Measurements from ENCODE around the gene ARL2.
"Not testable (repeated sequence)": the region's sequence is repeated elsewhere in the genome, so short reads cannot be mapped to it uniquely, and the experiment has no call there.

The ARL2 gene

DNA sequence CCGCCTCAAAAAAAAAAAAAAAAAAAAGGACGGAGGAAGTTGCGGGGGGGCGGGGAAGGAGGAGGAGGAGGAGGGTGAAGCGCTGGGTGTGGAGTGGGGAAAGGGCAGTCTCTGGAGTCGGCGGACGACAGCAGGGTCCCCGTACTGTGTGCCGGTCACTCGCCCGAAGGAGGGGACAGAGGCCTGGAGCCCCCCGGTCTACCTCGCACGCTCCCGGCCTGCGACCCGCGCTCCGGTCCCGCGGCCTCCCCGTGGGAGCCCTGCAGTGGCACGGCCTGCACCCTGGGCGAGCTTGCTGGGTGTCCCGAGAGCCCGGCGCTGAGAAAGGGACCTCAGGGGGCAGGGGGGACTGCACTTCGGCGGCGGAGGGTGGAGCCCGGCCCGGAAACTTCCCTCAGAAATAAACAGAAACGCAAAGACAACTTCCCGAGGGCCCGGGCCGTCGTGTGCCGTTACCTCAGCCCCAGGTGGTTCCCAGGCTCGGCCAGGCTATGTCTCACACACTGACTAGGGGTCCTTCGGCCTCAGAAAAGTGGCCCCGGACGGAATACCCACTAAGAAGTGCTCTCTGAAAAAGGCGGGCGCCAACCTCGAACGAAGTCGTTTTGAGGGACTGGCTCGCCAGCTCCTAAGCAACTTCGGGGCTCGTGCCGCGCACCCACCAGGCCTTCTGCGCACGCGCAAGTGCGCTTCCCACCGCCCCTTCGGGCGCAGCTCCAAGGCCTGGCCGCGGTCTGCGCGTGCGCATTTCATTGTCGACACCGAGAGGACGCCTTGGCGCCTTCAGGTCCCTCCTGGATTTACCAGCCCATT lies 42.3 kb upstream of the ARL2 start, which contains the start of gene MAJIN:
TSS of gene MAJIN (minus strand) at position 688 of the 813 bp plus-strand sequence. CDS start 12,703 bp downstream, outside the sequence.
- DNase-seq (ENCODE audit: low read depth in 1 of 2, low spot score in 1 of 2), result no peak
- H3K27me3 ChIP-seq (ENCODE audit: insufficient read depth, poor library complexity, severe bottlenecking), result peaks cover 9% of the 10 kb centered on the region
- no peak within 1 kb of the TSS for H3K27ac ChIP-seq (replicated peaks)
- H3K4me3 ChIP-seq (replicated peaks; ENCODE audit: insufficient read depth, low read length), result no peak within 1 kb of the TSS
- TF ChIP-seq GABPA (IDR thresholded peaks at IDR 0.05; ENCODE audit: low read depth) (no peak), POLR2AphosphoS5 (IDR thresholded peaks at IDR 0.05; ENCODE audit: low read depth) (no peak)

DNA sequence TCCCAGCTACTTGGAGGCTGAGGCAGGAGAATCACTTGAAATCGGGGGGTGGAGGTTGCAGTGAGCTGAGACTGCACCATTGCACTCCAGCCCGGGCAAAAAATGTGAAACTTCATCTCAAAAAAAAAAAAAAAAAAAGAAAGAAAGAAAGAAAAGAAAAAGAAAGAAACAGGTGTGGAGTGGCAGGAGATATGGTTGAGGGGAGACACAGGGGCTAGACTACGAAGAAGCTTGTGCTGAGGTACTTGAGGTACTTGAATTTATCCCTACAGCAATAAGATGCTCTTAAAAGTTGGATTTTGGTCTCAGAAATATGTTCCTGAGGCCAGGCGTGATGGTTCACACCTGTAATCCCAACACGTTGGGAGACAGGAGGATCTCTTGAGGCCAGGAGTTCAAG lies 39.8 kb upstream of the ARL2 start:
- TF ChIP-seq, protein P1, sequence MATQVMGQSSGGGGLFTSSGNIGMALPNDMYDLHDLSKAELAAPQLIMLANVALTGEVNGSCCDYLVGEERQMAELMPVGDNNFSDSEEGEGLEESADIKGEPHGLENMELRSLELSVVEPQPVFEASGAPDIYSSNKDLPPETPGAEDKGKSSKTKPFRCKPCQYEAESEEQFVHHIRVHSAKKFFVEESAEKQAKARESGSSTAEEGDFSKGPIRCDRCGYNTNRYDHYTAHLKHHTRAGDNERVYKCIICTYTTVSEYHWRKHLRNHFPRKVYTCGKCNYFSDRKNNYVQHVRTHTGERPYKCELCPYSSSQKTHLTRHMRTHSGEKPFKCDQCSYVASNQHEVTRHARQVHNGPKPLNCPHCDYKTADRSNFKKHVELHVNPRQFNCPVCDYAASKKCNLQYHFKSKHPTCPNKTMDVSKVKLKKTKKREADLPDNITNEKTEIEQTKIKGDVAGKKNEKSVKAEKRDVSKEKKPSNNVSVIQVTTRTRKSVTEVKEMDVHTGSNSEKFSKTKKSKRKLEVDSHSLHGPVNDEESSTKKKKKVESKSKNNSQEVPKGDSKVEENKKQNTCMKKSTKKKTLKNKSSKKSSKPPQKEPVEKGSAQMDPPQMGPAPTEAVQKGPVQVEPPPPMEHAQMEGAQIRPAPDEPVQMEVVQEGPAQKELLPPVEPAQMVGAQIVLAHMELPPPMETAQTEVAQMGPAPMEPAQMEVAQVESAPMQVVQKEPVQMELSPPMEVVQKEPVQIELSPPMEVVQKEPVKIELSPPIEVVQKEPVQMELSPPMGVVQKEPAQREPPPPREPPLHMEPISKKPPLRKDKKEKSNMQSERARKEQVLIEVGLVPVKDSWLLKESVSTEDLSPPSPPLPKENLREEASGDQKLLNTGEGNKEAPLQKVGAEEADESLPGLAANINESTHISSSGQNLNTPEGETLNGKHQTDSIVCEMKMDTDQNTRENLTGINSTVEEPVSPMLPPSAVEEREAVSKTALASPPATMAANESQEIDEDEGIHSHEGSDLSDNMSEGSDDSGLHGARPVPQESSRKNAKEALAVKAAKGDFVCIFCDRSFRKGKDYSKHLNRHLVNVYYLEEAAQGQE (IDR thresholded peaks at IDR 0.05; ENCODE audit: insufficient replicate concordance, low read depth), result no peak
- TF ChIP-seq SPI1 (IDR thresholded peaks at IDR 0.05; ENCODE audit: borderline replicate concordance, low read depth) (no peak), GABPA (IDR thresholded peaks at IDR 0.05; ENCODE audit: low read depth) (no peak), POLR2AphosphoS5 (IDR thresholded peaks at IDR 0.05; ENCODE audit: low read depth) (no peak)
- TF ChIP-seq, protein P2, sequence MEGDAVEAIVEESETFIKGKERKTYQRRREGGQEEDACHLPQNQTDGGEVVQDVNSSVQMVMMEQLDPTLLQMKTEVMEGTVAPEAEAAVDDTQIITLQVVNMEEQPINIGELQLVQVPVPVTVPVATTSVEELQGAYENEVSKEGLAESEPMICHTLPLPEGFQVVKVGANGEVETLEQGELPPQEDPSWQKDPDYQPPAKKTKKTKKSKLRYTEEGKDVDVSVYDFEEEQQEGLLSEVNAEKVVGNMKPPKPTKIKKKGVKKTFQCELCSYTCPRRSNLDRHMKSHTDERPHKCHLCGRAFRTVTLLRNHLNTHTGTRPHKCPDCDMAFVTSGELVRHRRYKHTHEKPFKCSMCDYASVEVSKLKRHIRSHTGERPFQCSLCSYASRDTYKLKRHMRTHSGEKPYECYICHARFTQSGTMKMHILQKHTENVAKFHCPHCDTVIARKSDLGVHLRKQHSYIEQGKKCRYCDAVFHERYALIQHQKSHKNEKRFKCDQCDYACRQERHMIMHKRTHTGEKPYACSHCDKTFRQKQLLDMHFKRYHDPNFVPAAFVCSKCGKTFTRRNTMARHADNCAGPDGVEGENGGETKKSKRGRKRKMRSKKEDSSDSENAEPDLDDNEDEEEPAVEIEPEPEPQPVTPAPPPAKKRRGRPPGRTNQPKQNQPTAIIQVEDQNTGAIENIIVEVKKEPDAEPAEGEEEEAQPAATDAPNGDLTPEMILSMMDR (IDR thresholded peaks at IDR 0.05; ENCODE audit: insufficient read depth, low read length), result no peak
- no peak for DNase-seq (ENCODE audit: low read depth in 1 of 2, low spot score in 1 of 2)
- Histone ChIP-seq H3K4me3 (replicated peaks; ENCODE audit: insufficient read depth, low read length) (no peak overlapping the region), H3K27ac (replicated peaks) (no peak overlapping the region), H3K27me3 (ENCODE audit: insufficient read depth, poor library complexity, severe bottlenecking) (peaks cover 9% of the 10 kb centered on the region)

DNA sequence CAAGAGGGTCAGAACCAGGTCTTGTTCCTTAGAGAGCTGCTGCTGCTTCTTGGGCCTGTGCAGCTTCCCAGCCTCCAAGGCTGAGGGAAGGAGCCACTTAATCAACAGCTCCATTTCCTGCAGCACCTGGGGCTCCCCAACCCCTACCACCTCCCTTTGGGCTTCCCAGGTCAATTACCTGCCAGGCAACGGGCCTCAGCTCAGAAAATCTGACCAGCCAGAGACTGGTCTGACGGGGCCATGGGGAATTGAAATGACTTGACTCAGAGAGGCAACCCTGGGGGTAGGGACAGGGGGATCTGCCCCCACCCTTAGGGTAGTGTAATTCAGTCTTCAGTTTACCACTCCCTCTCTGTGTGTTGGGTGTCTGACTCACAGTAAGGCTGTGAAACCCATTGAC lies 37.3 kb upstream of the ARL2 start:
- no peak for DNase-seq (ENCODE audit: low read depth in 1 of 2, low spot score in 1 of 2)
- Histone ChIP-seq H3K27me3 (ENCODE audit: insufficient read depth, poor library complexity, severe bottlenecking) (peaks cover 7% of the 10 kb centered on the region), H3K27ac (replicated peaks) (no peak overlapping the region), H3K4me3 (replicated peaks; ENCODE audit: insufficient read depth, low read length) (no peak overlapping the region)
- TF ChIP-seq GABPA (IDR thresholded peaks at IDR 0.05; ENCODE audit: low read depth), result no peak
- TF ChIP-seq, protein P2 (IDR thresholded peaks at IDR 0.05; ENCODE audit: insufficient read depth, low read length), result no peak
- TF ChIP-seq, protein P1 (IDR thresholded peaks at IDR 0.05; ENCODE audit: insufficient replicate concordance, low read depth), result no peak
- TF ChIP-seq POLR2AphosphoS5 (IDR thresholded peaks at IDR 0.05; ENCODE audit: low read depth), result no peak
- TF ChIP-seq SPI1 (IDR thresholded peaks at IDR 0.05; ENCODE audit: borderline replicate concordance, low read depth), result no peak

DNA sequence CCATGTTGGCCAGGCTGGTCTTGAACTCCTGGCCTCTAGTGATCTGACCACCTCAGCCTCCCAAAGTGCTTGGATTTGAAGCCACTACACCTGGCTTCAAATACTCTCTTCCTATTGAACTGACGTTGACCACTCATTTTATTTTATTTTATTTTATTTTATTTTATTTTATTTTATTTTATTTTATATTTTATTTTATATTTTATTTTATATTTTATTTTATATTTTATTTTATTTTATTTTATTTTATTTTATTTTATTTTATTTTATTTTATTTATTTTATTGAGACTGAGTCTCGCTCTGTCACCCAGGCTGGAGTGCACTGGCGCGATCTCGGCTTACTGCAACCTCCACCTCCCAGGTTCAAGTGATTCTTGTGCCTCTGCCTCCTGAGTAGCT lies 30.6 kb upstream of the ARL2 start:
- not testable (repeated sequence) for H3K4me3 ChIP-seq (replicated peaks; ENCODE audit: insufficient read depth, low read length); DNase-seq (ENCODE audit: low read depth in 1 of 2, low spot score in 1 of 2); H3K27ac ChIP-seq (replicated peaks); H3K27me3 ChIP-seq (ENCODE audit: insufficient read depth, poor library complexity, severe bottlenecking)

All from HL-60 (cell line).